Measurements from ENCODE around the gene ARHGEF7. TPM values are rescaled to one million over a fixed set of nuclear protein-coding genes. Genes with fewer than 3 reads are reported as not detected.

The ARHGEF7 gene
- total RNA-seq, 4 donors from 2014 or later: 88.7 to 119 (median 110) TPM

- TF ChIP-seq POLR2A (IDR thresholded peaks at IDR 0.05): no peak
- TF ChIP-seq EP300 (IDR thresholded peaks at IDR 0.05): no peak
- TF ChIP-seq, protein P1, sequence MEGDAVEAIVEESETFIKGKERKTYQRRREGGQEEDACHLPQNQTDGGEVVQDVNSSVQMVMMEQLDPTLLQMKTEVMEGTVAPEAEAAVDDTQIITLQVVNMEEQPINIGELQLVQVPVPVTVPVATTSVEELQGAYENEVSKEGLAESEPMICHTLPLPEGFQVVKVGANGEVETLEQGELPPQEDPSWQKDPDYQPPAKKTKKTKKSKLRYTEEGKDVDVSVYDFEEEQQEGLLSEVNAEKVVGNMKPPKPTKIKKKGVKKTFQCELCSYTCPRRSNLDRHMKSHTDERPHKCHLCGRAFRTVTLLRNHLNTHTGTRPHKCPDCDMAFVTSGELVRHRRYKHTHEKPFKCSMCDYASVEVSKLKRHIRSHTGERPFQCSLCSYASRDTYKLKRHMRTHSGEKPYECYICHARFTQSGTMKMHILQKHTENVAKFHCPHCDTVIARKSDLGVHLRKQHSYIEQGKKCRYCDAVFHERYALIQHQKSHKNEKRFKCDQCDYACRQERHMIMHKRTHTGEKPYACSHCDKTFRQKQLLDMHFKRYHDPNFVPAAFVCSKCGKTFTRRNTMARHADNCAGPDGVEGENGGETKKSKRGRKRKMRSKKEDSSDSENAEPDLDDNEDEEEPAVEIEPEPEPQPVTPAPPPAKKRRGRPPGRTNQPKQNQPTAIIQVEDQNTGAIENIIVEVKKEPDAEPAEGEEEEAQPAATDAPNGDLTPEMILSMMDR (IDR thresholded peaks at IDR 0.05): no peak
- Histone ChIP-seq H3K27me3 (peaks cover 0 to under 1% of the 10 kb centered on the region in 2 donors), H3K4me1 (peaks cover 0 to 44% (median 2%) of the 10 kb centered on the region in 4 donors), H3K27ac (no peak overlapping the region), H3K36me3 (no peaks in the 10 kb centered on the region), H3K4me3 (no peak overlapping the region), H3K9me3 (no peaks in the 10 kb centered on the region)
- no peak for DNase-seq (ENCODE audit: low spot score in 2 of 2)
- WGBS, 2 donors: 58 to 66% methylated on average over 12 of the region's 12 CpGs
Measured at GRCh38 chr13:111122056-111122455, 6.9 kb downstream of the ARHGEF7 start.

DNA sequence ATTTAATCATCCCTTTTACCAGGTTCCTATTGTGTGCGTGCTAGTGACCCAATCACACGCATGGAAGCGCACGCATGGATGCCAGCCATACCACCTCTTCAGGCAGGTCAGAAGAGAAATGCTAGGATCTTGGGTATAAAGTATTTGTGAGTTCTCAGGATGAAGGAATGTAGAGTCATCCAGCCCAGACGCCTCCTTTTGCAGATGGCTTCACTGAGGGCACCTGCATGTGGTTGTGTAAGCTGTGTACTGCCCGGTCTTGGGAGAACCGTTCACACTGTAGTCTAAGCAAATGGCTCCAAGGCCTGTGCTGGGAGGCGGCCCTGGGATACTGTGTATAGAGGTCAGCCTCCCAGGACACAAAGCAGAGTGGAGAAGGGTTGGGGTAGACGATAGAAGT is 7.5 kb downstream of the ARHGEF7 start:
- no peaks in the 10 kb centered on the region for H3K27me3 ChIP-seq
- no peaks in the 10 kb centered on the region for H3K9me3 ChIP-seq
- WGBS, 2 donors: 96 to 97% methylated on average over 9 of the region's 9 CpGs
- no peak overlapping the region for H3K4me3 ChIP-seq
- H3K27ac ChIP-seq: no peak overlapping the region
- TF ChIP-seq POLR2A (IDR thresholded peaks at IDR 0.05) (no peak), EP300 (IDR thresholded peaks at IDR 0.05) (no peak)
- TF ChIP-seq, protein P1 (IDR thresholded peaks at IDR 0.05): no peak
- no peak for DNase-seq (ENCODE audit: low spot score in 2 of 2)
- peaks cover 0 to 38% (median 2%) of the 10 kb centered on the region in 4 donors for H3K4me1 ChIP-seq
- H3K36me3 ChIP-seq: no peaks in the 10 kb centered on the region

GRCh38 chr13:111123221-111123620 is 8.1 kb downstream of the ARHGEF7 start:
- no peaks in the 10 kb centered on the region for H3K27me3 ChIP-seq
- TF ChIP-seq EP300 (IDR thresholded peaks at IDR 0.05): no peak
- no peak for TF ChIP-seq POLR2A (IDR thresholded peaks at IDR 0.05)
- TF ChIP-seq, protein P1 (IDR thresholded peaks at IDR 0.05): no peak
- H3K36me3 ChIP-seq: no peaks in the 10 kb centered on the region
- WGBS, 2 donors: 88 to 89% methylated on average over 3 to 4 of the region's 4 CpGs
- H3K27ac ChIP-seq: no peak overlapping the region
- H3K4me1 ChIP-seq: peaks cover 0 to 32% (median 2%) of the 10 kb centered on the region in 4 donors
- no peak overlapping the region for H3K4me3 ChIP-seq
- no peaks in the 10 kb centered on the region for H3K9me3 ChIP-seq
- no peak for DNase-seq (ENCODE audit: low spot score in 2 of 2)

- no peaks in the 10 kb centered on the region for H3K9me3 ChIP-seq
- H3K4me3 ChIP-seq: no peak overlapping the region
- WGBS, 2 donors: 44 to 48% methylated on average over 8 of the region's 8 CpGs
- no peaks in the 10 kb centered on the region for H3K27me3 ChIP-seq
- no peak overlapping the region for H3K27ac ChIP-seq
- DNase-seq (ENCODE audit: low spot score in 2 of 2): no peak
- TF ChIP-seq EP300 (IDR thresholded peaks at IDR 0.05) (no peak), POLR2A (IDR thresholded peaks at IDR 0.05) (no peak)
- TF ChIP-seq, protein P1 (IDR thresholded peaks at IDR 0.05): no peak
- H3K36me3 ChIP-seq: no peaks in the 10 kb centered on the region
- peaks cover 0 to 28% (median 2%) of the 10 kb centered on the region in 4 donors for H3K4me1 ChIP-seq
Measured at GRCh38 chr13:111123649-111124048, 8.5 kb downstream of the ARHGEF7 start.

- Histone ChIP-seq H3K9me3 (no peaks in the 10 kb centered on the region), H3K4me3 (no peak overlapping the region), H3K4me1 (peaks cover 0 to 3% (median 0%) of the 10 kb centered on the region in 4 donors), H3K36me3 (no peaks in the 10 kb centered on the region), H3K27ac (no peak overlapping the region), H3K27me3 (no peaks in the 10 kb centered on the region)
- TF ChIP-seq, protein P1 (IDR thresholded peaks at IDR 0.05): no peak
- TF ChIP-seq POLR2A (IDR thresholded peaks at IDR 0.05): no peak
- DNase-seq (ENCODE audit: low spot score in 2 of 2): no peak
Measured at GRCh38 chr13:111126509-111126908, 11.4 kb downstream of the ARHGEF7 start.
